ENCODE data around the gene NINL.

DNA sequence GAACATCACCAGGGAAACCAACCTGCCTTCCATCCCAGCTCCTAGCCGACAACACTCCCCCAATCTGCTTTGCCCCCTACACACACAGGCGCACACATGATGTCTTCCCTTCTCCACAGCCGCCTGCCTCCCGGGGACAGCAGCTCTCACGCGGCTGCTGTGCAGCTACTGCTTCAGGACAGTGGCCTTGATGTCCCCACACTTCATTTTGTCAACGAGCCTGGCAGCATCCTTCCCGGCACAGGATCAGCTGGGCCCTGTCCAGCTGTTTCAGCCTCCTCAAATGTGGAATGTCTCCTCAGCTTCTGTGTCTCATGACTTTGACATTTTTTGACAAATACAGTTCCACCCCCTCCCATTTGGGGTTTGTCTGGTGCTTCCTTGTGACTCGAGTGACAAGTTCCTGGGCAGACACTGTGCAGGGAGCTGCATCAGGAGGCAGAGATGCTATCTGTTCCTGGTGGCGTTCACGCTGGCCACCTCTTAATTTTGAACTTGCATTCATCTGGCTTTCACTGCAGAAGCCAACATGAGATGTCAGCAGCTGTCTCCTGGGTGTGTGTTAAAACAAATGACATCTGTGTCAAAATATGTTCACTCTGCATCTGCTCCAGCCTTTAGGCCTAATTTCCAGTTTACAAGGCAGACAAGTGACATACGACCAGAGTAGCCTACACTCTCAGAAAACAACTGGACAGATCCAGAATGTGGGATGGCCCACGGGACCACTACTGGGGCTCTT, 120.7 kb downstream of the NINL start:
- TF ChIP-seq, protein P1, sequence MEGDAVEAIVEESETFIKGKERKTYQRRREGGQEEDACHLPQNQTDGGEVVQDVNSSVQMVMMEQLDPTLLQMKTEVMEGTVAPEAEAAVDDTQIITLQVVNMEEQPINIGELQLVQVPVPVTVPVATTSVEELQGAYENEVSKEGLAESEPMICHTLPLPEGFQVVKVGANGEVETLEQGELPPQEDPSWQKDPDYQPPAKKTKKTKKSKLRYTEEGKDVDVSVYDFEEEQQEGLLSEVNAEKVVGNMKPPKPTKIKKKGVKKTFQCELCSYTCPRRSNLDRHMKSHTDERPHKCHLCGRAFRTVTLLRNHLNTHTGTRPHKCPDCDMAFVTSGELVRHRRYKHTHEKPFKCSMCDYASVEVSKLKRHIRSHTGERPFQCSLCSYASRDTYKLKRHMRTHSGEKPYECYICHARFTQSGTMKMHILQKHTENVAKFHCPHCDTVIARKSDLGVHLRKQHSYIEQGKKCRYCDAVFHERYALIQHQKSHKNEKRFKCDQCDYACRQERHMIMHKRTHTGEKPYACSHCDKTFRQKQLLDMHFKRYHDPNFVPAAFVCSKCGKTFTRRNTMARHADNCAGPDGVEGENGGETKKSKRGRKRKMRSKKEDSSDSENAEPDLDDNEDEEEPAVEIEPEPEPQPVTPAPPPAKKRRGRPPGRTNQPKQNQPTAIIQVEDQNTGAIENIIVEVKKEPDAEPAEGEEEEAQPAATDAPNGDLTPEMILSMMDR (conservative IDR thresholded peaks at IDR 0.05; ENCODE audit: low read depth, low read length), result no peak
- TF ChIP-seq EZH2 (IDR thresholded peaks at IDR 0.05; ENCODE audit: borderline replicate concordance, low read depth, low read length, poor library complexity, severe bottlenecking), result no peak

Data from A673 (cell line).